Gastroesophageal sphincter (tissue), 4 donors: ENCODE measurements around the gene ECHS1. TPM values are rescaled to one million over a fixed set of nuclear protein-coding genes. Genes with fewer than 3 reads are reported as not detected.
A peak's percentile ranks its signal among the peaks of the same experiment; 100 is the strongest.

ENCODE experiments used
- ATAC-seq: fragments of 150-250 bp; one replicate; pipeline ENCODE4 v1.9.1; 2016; ENCODE audit warnings: mild to moderate bottlenecking, moderate library complexity
- H3K27ac ChIP-seq, 4 donors: fragments of 200-600 bp; sonication (generic) in 3 of 4; 1 replicate in 3 of 4; 2 replicates in 1 of 4; pipeline ENCODE4 v1.5.1; 2016 to 2019
- H3K27me3 ChIP-seq: fragments of 200-600 bp; sonication (generic); one replicate; pipeline ENCODE4 v1.5.1; 2019
- H3K36me3 ChIP-seq, 2 donors: fragments of 200-600 bp; sonication (generic); one replicate each; pipeline ENCODE4 v1.5.1; 2019; ENCODE audit warnings: control low read depth in 1 of 2
- H3K4me1 ChIP-seq, 3 donors: fragments of 200-600 bp; sonication (generic); 1 replicate in 2 of 3; 2 replicates in 1 of 3; pipeline ENCODE4 v1.5.1; 2016 to 2019; ENCODE audit warnings: control low read depth in 2 of 3
- H3K4me3 ChIP-seq, 2 donors: fragments of 200-600 bp; sonication (generic); one replicate each; pipeline ENCODE4 v1.5.1; 2019; ENCODE audit warnings: mild to moderate bottlenecking in 1 of 2, moderate library complexity in 1 of 2
- H3K9me3 ChIP-seq, 3 donors: fragments of 200-600 bp; sonication (generic); one replicate each; pipeline ENCODE4 v1.5.1; 2017 to 2019; ENCODE audit warnings: control low read depth in 2 of 3
- EP300 ChIP-seq: sonication (generic); formaldehyde crosslinking; IDR thresholded peaks from one replicate; pipeline ENCODE4 v1.6.1; 2017; ENCODE audit warnings: antibody characterized with exemption, mild to moderate bottlenecking
- POLR2A ChIP-seq, 2 donors: fragments of 450-650 bp; IDR thresholded peaks; one replicate each; pipeline ENCODE4 v1.6.1; 2017; ENCODE audit warnings: antibody characterized with exemption in 2 of 2, mild to moderate bottlenecking in 2 of 2, moderate library complexity in 1 of 2
- POLR2AphosphoS5 ChIP-seq: sonication (generic); formaldehyde crosslinking; IDR thresholded peaks from one replicate; pipeline ENCODE4 v1.6.1; 2017; ENCODE audit warnings: antibody characterized with exemption
- WGBS, 2 donors: methylation state at CpG; one replicate each; pipeline ENCODE4 v1.1.5; 2018; ENCODE audit warnings: low coverage in 1 of 2; 5-methylcytosine and 5-hydroxymethylcytosine counted together
- total RNA-seq, 4 donors: library from RNA; depleted of rRNA; stranded (reverse); fragments of >200 nt; gene quantifications; one replicate each; pipeline ENCODE4 v1.1.0, GENCODE V29; 2016
- TF ChIP-seq, protein P1 (sequence below), 4 experiments: fragments of 200-600 bp in 2 of 4; fragments of 450-650 bp in 2 of 4; sonication (generic) in 1 of 4; IDR thresholded peaks; one replicate each; pipeline ENCODE4 v1.5.1; 2017 to 2019; ENCODE audit warnings: antibody characterized with exemption in 4 of 4, mild to moderate bottlenecking in 2 of 4, moderate library complexity in 2 of 4

The ECHS1 gene
- total RNA-seq, 4 donors from 2014 or later: 67.7 to 81.8 (median 72.4) TPM

DNA sequence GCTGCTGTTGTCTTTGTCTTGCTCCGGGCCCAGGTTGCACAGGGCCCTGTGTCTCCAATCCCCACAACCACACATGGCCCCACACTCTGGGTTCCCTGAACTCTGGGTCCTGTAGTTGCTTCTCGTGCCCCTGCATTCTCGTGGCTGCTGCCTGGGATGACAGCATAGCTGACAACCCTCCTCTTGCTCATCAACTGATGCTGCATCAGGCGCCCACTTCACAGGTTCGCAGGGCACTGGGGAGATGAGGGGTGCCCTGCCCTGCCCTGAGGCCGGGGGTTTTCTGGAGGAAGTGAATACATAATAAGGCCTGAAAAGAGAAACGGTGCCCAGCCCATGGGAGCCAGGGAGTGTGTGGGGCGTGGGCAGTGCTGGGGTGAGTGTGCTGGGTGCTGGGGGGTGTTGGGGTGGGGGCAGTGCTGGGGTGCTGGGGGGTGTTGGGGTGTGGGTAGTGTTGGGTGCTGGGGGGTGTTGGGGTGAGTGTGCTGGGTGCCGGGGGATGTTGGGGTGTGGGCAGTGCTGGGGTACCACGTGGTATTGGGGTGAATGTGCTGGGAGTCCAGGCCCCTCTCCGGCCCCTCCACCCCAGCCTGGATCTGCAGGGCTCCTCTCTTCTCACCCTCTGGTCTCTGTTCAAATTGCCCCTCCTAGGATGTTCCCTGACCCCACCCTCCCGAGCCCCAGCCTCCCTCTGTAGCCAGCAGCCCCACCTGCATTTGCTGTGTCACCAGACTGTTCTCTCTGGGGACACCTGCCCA, 18.8 kb upstream of the ECHS1 start:
- no peak for ATAC-seq
- Histone ChIP-seq H3K4me3 (no peak overlapping the region), H3K9me3 (no peaks in the 10 kb centered on the region), H3K27me3 (no peaks in the 10 kb centered on the region), H3K4me1 (peaks cover 0 to 25% (median 7%) of the 10 kb centered on the region in 3 donors), H3K36me3 (peaks cover 0 to 57% of the 10 kb centered on the region in 2 donors), H3K27ac (no peak overlapping the region)
- WGBS, 2 donors: 90 to 100% methylated on average over 1 to 3 of the region's 12 CpGs
- TF ChIP-seq POLR2AphosphoS5 (no peak), POLR2A (IDR thresholded peaks at IDR 0.05) (no peak), EP300 (no peak)
- TF ChIP-seq, protein P1, sequence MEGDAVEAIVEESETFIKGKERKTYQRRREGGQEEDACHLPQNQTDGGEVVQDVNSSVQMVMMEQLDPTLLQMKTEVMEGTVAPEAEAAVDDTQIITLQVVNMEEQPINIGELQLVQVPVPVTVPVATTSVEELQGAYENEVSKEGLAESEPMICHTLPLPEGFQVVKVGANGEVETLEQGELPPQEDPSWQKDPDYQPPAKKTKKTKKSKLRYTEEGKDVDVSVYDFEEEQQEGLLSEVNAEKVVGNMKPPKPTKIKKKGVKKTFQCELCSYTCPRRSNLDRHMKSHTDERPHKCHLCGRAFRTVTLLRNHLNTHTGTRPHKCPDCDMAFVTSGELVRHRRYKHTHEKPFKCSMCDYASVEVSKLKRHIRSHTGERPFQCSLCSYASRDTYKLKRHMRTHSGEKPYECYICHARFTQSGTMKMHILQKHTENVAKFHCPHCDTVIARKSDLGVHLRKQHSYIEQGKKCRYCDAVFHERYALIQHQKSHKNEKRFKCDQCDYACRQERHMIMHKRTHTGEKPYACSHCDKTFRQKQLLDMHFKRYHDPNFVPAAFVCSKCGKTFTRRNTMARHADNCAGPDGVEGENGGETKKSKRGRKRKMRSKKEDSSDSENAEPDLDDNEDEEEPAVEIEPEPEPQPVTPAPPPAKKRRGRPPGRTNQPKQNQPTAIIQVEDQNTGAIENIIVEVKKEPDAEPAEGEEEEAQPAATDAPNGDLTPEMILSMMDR (IDR thresholded peaks at IDR 0.05): no peak

GRCh38 chr10:133391249-133391635, 18.1 kb upstream of the ECHS1 start:
- no CpG with 5 or more reads among the region's 12 CpGs for WGBS, 2 donors
- Histone ChIP-seq H3K4me1 (peaks cover 0 to 24% (median 7%) of the 10 kb centered on the region in 3 donors), H3K36me3 (peaks cover 0 to 52% of the 10 kb centered on the region in 2 donors), H3K27me3 (no peaks in the 10 kb centered on the region), H3K4me3 (no peak overlapping the region), H3K9me3 (no peaks in the 10 kb centered on the region), H3K27ac (no peak overlapping the region)
- TF ChIP-seq POLR2A (IDR thresholded peaks at IDR 0.05) (no peak), POLR2AphosphoS5 (no peak), EP300 (no peak)
- TF ChIP-seq, protein P1 (IDR thresholded peaks at IDR 0.05): no peak
- no peak for ATAC-seq

DNA sequence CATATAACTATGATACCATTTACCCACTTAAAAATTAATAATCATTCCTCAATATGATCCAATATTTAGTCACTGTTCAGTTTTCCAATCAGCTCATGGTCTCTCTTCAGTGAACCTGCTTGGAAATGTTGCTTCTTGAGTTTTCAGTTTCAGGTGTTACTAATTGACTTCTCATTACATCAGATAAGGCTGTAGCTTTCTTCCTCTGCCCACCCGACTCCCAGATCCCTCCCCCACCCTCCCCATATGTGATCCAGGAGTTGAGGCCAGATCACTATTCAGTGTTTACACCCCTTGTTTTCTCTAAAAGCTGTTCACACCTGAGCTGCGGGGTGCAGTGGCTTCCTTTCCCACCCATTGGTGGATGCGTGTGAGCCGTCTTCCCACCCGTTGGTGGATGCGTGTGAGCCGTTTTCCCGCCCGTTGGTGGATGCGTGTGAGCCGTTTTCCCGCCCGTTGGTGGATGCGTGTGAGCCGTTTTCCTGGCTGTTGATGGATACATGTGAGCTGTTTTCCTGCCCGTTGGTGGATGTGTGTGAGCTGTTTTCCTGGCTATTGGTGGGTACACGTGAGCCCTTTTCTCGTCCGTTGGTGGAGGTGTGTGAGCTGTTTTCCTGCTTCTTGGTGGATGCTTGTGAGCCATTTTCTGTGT, 17.6 kb upstream of the ECHS1 start:
- TF ChIP-seq POLR2A (IDR thresholded peaks at IDR 0.05) (no peak), EP300 (no peak), POLR2AphosphoS5 (no peak)
- TF ChIP-seq, protein P1 (IDR thresholded peaks at IDR 0.05): no peak
- Histone ChIP-seq H3K27ac (no peak overlapping the region), H3K27me3 (no peaks in the 10 kb centered on the region), H3K4me1 (peaks cover 0 to 19% (median 7%) of the 10 kb centered on the region in 3 donors), H3K9me3 (no peaks in the 10 kb centered on the region), H3K4me3 (no peak overlapping the region), H3K36me3 (peaks cover 0 to 47% of the 10 kb centered on the region in 2 donors)
- no peak for ATAC-seq
- WGBS, 2 donors: 79 to 90% methylated on average over 8 to 10 of the region's 19 CpGs

DNA sequence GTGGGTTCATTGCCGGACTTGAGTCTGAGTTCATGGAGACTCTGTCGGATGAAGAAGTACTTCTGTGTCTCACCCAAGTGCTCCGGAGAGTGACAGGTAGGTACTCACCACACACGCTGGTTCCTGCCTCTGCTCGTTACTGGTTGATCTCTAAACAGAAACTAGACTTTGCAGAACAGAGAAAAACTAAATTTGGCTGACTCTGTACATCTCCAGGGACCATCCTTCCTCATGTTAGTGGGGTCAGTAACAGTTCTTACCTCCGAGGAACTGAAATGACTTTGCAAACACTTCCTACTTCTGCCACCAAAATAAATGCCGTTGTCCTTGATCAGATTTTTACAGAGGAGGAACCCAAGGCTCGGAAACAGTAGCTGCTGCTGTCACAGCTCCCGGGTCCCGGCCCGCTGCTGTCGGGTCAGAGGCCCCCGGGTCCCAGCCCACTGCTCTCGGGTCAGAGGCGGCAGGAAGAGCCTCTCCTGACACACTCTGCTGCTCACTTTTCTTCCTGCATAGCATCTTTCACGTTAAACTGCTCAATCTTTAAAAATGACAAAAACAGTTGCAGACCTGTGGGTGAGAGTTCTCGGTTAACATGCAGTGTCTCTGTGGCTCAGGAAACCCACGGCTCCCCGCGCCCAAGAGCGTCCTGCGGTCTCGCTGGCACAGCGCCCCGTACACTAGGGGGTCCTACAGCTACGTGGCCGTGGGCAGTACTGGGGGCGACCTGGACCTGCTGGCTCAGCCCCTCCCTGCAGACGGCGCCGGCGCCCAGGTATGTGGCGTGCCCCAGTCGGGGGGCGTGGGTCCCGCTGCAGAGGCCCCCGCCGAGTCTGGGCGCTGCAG, 16.0 kb upstream of the ECHS1 start:
- Histone ChIP-seq H3K36me3 (peaks cover 0 to 58% of the 10 kb centered on the region in 2 donors), H3K27me3 (no peaks in the 10 kb centered on the region), H3K4me3 (no peak overlapping the region), H3K4me1 (peaks cover 0 to 6% (median 0%) of the 10 kb centered on the region in 3 donors), H3K27ac (peak overlapping the region in 2 of 4 donors; percentile 5 to 9), H3K9me3 (no peaks in the 10 kb centered on the region)
- no peak for ATAC-seq
- TF ChIP-seq EP300: no peak
- TF ChIP-seq POLR2A (IDR thresholded peaks at IDR 0.05): no peak
- TF ChIP-seq, protein P1 (IDR thresholded peaks at IDR 0.05): no peak
- no peak for TF ChIP-seq POLR2AphosphoS5
- WGBS, 2 donors: 73 to 75% methylated on average over 6 to 7 of the region's 39 CpGs
